Measurements from ENCODE around the gene JPT2.
A peak's percentile ranks its signal among the peaks of the same experiment; 100 is the strongest.
"Not testable (repeated sequence)": the region's sequence is repeated elsewhere in the genome, so short reads cannot be mapped to it uniquely, and the experiment has no call there.

The JPT2 gene

GRCh38 chr16:1708768-1709180 is 30.7 kb downstream of the JPT2 start:
- no peak for DNase-seq (ENCODE audit: low spot score)

- DNase-seq (ENCODE audit: low spot score) = no peak
Measured at GRCh38 chr16:1709356-1709755, 31.3 kb downstream of the JPT2 start.

- no peak for DNase-seq (ENCODE audit: low spot score)
Measured at GRCh38 chr16:1710811-1711507, 32.9 kb downstream of the JPT2 start.

- DNase-seq (ENCODE audit: low spot score) = peak; percentile 43
Measured at GRCh38 chr16:1712791-1713261, 34.7 kb downstream of the JPT2 start.

- DNase-seq (ENCODE audit: low spot score) = no peak
Measured at GRCh38 chr16:1713331-1713730, 35.3 kb downstream of the JPT2 start.

- DNase-seq (ENCODE audit: low spot score) = peak; percentile 76
Measured at GRCh38 chr16:1713933-1714332, 35.9 kb downstream of the JPT2 start.

- no peak for DNase-seq (ENCODE audit: low spot score)
Measured at GRCh38 chr16:1715220-1715619, 37.1 kb downstream of the JPT2 start.

GRCh38 chr16:1718236-1718635 is 40.2 kb downstream of the JPT2 start:
- DNase-seq (ENCODE audit: low spot score) = not testable (repeated sequence)

GRCh38 chr16:1719559-1720229 is 41.6 kb downstream of the JPT2 start:
- DNase-seq (ENCODE audit: low spot score) = peak; percentile 34

GRCh38 chr16:1721372-1721771 is 43.3 kb downstream of the JPT2 start:
- no peak for DNase-seq (ENCODE audit: low spot score)

GRCh38 chr16:1723450-1724147 is 45.5 kb downstream of the JPT2 start:
- peak; percentile 77 for DNase-seq (ENCODE audit: low spot score)

- no peak for DNase-seq (ENCODE audit: low spot score)
Measured at GRCh38 chr16:1724491-1724890, 46.4 kb downstream of the JPT2 start.

- no peak for DNase-seq (ENCODE audit: low spot score)
Measured at GRCh38 chr16:1726661-1727502, 48.8 kb downstream of the JPT2 start.

- DNase-seq (ENCODE audit: low spot score) = no peak
Measured at GRCh38 chr16:1727651-1728624, 49.9 kb downstream of the JPT2 start.

- DNase-seq (ENCODE audit: low spot score) = no peak
Measured at GRCh38 chr16:1729026-1729425, 50.9 kb downstream of the JPT2 start.

GRCh38 chr16:1729445-1729844 is 51.4 kb downstream of the JPT2 start:
- DNase-seq (ENCODE audit: low spot score) = no peak

- no peak for DNase-seq (ENCODE audit: low spot score)
Measured at GRCh38 chr16:1731073-1731472, 53.0 kb downstream of the JPT2 start.

GRCh38 chr16:1731603-1732002 is 53.5 kb downstream of the JPT2 start:
- no peak for DNase-seq (ENCODE audit: low spot score)

GRCh38 chr16:1732071-1732470 is 54.0 kb downstream of the JPT2 start:
- DNase-seq (ENCODE audit: low spot score) = no peak

GRCh38 chr16:1732551-1732987 is 54.5 kb downstream of the JPT2 start:
- DNase-seq (ENCODE audit: low spot score) = not testable (repeated sequence)

GRCh38 chr16:1734123-1734522 is 56.0 kb downstream of the JPT2 start:
- DNase-seq (ENCODE audit: low spot score) = no peak

All from NAMALWA (cell line).